ENCODE measurements around the gene ARHGAP32. TPM values are rescaled to one million over a fixed set of nuclear protein-coding genes. Genes with fewer than 3 reads are reported as not detected.
A peak's percentile ranks its signal among the peaks of the same experiment; 100 is the strongest.

ARHGAP32 gene
- total RNA-seq, 4 donors from 2014 or later, result 9.8 to 18.8 (median 16.2) TPM

- H3K36me3 ChIP-seq, result no peaks in the 10 kb centered on the region
- no peak for ATAC-seq
- TF ChIP-seq POLR2A (IDR thresholded peaks at IDR 0.05) (no peak), CTCF (IDR thresholded peaks at IDR 0.05) (no peak), EP300 (IDR thresholded peaks at IDR 0.05) (no peak), POLR2AphosphoS5 (IDR thresholded peaks at IDR 0.05) (no peak)
- H3K4me3 ChIP-seq, result no peak overlapping the region
- no peak overlapping the region for H3K27ac ChIP-seq
- H3K4me1 ChIP-seq, result no peaks in the 10 kb centered on the region
- WGBS, 2 donors (ENCODE audit: low coverage in 1 of 2), result 90 to 94% methylated on average over 10 to 15 of the region's 16 CpGs
- H3K27me3 ChIP-seq, result peaks cover 10% of the 10 kb centered on the region
- H3K9me3 ChIP-seq, result no peaks in the 10 kb centered on the region
Observed at GRCh38 chr11:128953151-128953550, 239.0 kb downstream of the ARHGAP32 start.

GRCh38 chr11:128949791-128950454, 242.2 kb downstream of the ARHGAP32 start:
- no peak for ATAC-seq
- H3K4me1 ChIP-seq, result no peaks in the 10 kb centered on the region
- H3K27me3 ChIP-seq, result peaks cover 7% of the 10 kb centered on the region
- no peaks in the 10 kb centered on the region for H3K9me3 ChIP-seq
- H3K4me3 ChIP-seq, result no peak overlapping the region
- no peak for TF ChIP-seq POLR2A (IDR thresholded peaks at IDR 0.05)
- no peak for TF ChIP-seq EP300 (IDR thresholded peaks at IDR 0.05)
- no peak for TF ChIP-seq POLR2AphosphoS5 (IDR thresholded peaks at IDR 0.05)
- TF ChIP-seq CTCF (IDR thresholded peaks at IDR 0.05), result no peak
- 8 to 64% methylated on average over 2 to 13 of the region's 13 CpGs for WGBS, 2 donors (ENCODE audit: low coverage in 1 of 2)
- H3K36me3 ChIP-seq, result no peaks in the 10 kb centered on the region
- H3K27ac ChIP-seq, result no peak overlapping the region

GRCh38 chr11:128948583-128948982, 243.5 kb downstream of the ARHGAP32 start:
- Histone ChIP-seq H3K36me3 (no peaks in the 10 kb centered on the region), H3K9me3 (no peaks in the 10 kb centered on the region), H3K27me3 (no peaks in the 10 kb centered on the region), H3K4me1 (no peaks in the 10 kb centered on the region), H3K4me3 (no peak overlapping the region), H3K27ac (no peak overlapping the region)
- ATAC-seq, result no peak
- no peak for TF ChIP-seq EP300 (IDR thresholded peaks at IDR 0.05)
- TF ChIP-seq CTCF (IDR thresholded peaks at IDR 0.05), result peak in 1 of 4 experiments; percentile 25
- no peak for TF ChIP-seq POLR2A (IDR thresholded peaks at IDR 0.05)
- WGBS, 2 donors (ENCODE audit: low coverage in 1 of 2), result 41% methylated on average over 3 of the region's 3 CpGs; no CpG with 5 or more reads in 1 of the 2 donors

GRCh38 chr11:128947773-128948172, 244.4 kb downstream of the ARHGAP32 start:
- TF ChIP-seq CTCF (IDR thresholded peaks at IDR 0.05) (no peak), EP300 (IDR thresholded peaks at IDR 0.05) (no peak), POLR2A (IDR thresholded peaks at IDR 0.05) (no peak), POLR2AphosphoS5 (IDR thresholded peaks at IDR 0.05) (no peak)
- 53 to 58% methylated on average over 2 of the region's 2 CpGs for WGBS, 2 donors (ENCODE audit: low coverage in 1 of 2)

GRCh38 chr11:128946648-128947047, 245.5 kb downstream of the ARHGAP32 start:
- Histone ChIP-seq H3K36me3 (no peaks in the 10 kb centered on the region), H3K4me3 (no peak overlapping the region), H3K27me3 (peaks cover under 1% of the 10 kb centered on the region), H3K27ac (no peak overlapping the region), H3K4me1 (no peaks in the 10 kb centered on the region), H3K9me3 (no peaks in the 10 kb centered on the region)
- no peak for ATAC-seq
- TF ChIP-seq CTCF (IDR thresholded peaks at IDR 0.05) (no peak), EP300 (IDR thresholded peaks at IDR 0.05) (no peak), POLR2AphosphoS5 (IDR thresholded peaks at IDR 0.05) (no peak), POLR2A (IDR thresholded peaks at IDR 0.05) (no peak)
- whole genome bisulfite sequencing, 2 donors (ENCODE audit: low coverage in 1 of 2), result 83 to 88% methylated on average over 2 of the region's 2 CpGs

More at GRCh38 chr11:128947773-128948172, 244.4 kb downstream of the ARHGAP32 start:
- H3K27ac ChIP-seq, result no peak overlapping the region
- no peaks in the 10 kb centered on the region for H3K36me3 ChIP-seq
- H3K4me3 ChIP-seq, result no peak overlapping the region
- no peaks in the 10 kb centered on the region for H3K4me1 ChIP-seq
- no peaks in the 10 kb centered on the region for H3K27me3 ChIP-seq
- no peak for ATAC-seq
- no peaks in the 10 kb centered on the region for H3K9me3 ChIP-seq
